Tongue (tissue), 1 donor: ENCODE measurements around the gene FKBP14. TPM values are rescaled to one million over a fixed set of nuclear protein-coding genes. Genes with fewer than 3 reads are reported as not detected.

Source experiments
- total RNA-seq: library from RNA; depleted of rRNA; stranded (reverse); fragments of >200 nt; gene quantifications from one replicate; pipeline ENCODE4 v1.2.3, GENCODE V29; 2014

Gene FKBP14
- total RNA-seq, 1 donor from 2014 or later, result 23.7 TPM

Other genes with a start within 250 kb of the FKBP14 start
- 3.4 TPM for gene WIPF3, start 220.2 kb downstream of the FKBP14 start, total RNA-seq
- gene SCRN1, start 36.9 kb downstream of the FKBP14 start, total RNA-seq, result 36.0 TPM
- gene PLEKHA8, start 1.7 kb upstream of the FKBP14 start, total RNA-seq, result 14.4 TPM
- gene MTURN, start 108.3 kb upstream of the FKBP14 start, total RNA-seq, result 126 TPM